Measurements from ENCODE around the gene CMTM8. TPM values are rescaled to one million over a fixed set of nuclear protein-coding genes. Genes with fewer than 3 reads are reported as not detected.

Gene CMTM8
- total and polyA plus RNA-seq, 2 of the 8 experiments (the other 6 are each of a cell fraction or from before 2014, with no cell fraction given) = 10.5 to 22.4 TPM

GRCh38 chr3:32222950-32223349, 15.5 kb upstream of the CMTM8 start:
- no peak overlapping the region for H3K18ac ChIP-seq (ENCODE audit: extremely low read depth, low read length)
- no peak overlapping the region for H2AFZ ChIP-seq (ENCODE audit: low read length)
- no peak overlapping the region for H3K27ac ChIP-seq (ENCODE audit: low read depth, low read length)
- H3K9ac ChIP-seq (replicated peaks in 1 of 4; ENCODE audit: extremely low read depth in 1 of 4, low read depth in 3 of 4, low read length in 3 of 4) = no peak overlapping the region
- H3K4me1 ChIP-seq (replicated peaks in 1 of 4; ENCODE audit: control insufficient read depth in 3 of 4, insufficient read depth in 4 of 4, low read length in 3 of 4) = no peaks in the 10 kb centered on the region
- no peak overlapping the region for H2AK5ac ChIP-seq (ENCODE audit: low read depth, low read length)
- no peak overlapping the region for H2BK120ac ChIP-seq (replicated peaks; ENCODE audit: low read depth, low read length)
- DNase-seq (ENCODE audit: low read depth in 1 of 2, low spot score in 2 of 2) (no peak), FAIRE-seq (no peak)
- H3K23ac ChIP-seq (ENCODE audit: insufficient read length) = no peak overlapping the region
- H3K4me3 ChIP-seq (ENCODE audit: extremely low read depth in 1 of 4, insufficient read depth in 2 of 4, low read depth in 3 of 4, low read length in 4 of 4) = no peak overlapping the region
- no peaks in the 10 kb centered on the region for H3K23me2 ChIP-seq (ENCODE audit: low read depth, low read length)
- no peaks in the 10 kb centered on the region for H3K79me2 ChIP-seq (ENCODE audit: control insufficient read depth in 1 of 2, insufficient read depth in 2 of 2, low read length in 2 of 2)
- no peaks in the 10 kb centered on the region for H3K36me3 ChIP-seq (ENCODE audit: control insufficient read depth in 2 of 4, insufficient read depth in 4 of 4, low read length in 3 of 4)
- no peak overlapping the region for H2BK5ac ChIP-seq (ENCODE audit: low read depth, low read length)
- no peak overlapping the region for H4K8ac ChIP-seq (ENCODE audit: extremely low read depth, insufficient read depth, low read length)
- H4K91ac ChIP-seq (replicated peaks; ENCODE audit: insufficient read length, low read length) = no peak overlapping the region
- H3K56ac ChIP-seq (replicated peaks; ENCODE audit: insufficient read length, low read depth, low read length) = no peak overlapping the region
- no peak overlapping the region for H2BK12ac ChIP-seq (ENCODE audit: low read depth, low read length)
- H4K20me1 ChIP-seq (replicated peaks in 1 of 2; ENCODE audit: control insufficient read depth in 1 of 2, insufficient read depth in 2 of 2, low read length in 2 of 2) = no peaks in the 10 kb centered on the region
- no peak overlapping the region for H3K14ac ChIP-seq (ENCODE audit: insufficient read length)
- no peaks in the 10 kb centered on the region for H3K27me3 ChIP-seq (replicated peaks in 1 of 4; ENCODE audit: control insufficient read depth in 3 of 4, extremely low read depth in 1 of 4, insufficient read depth in 3 of 4, low read length in 3 of 4)
- no peak overlapping the region for H2BK20ac ChIP-seq (ENCODE audit: low read length)
- H3K4ac ChIP-seq (replicated peaks; ENCODE audit: insufficient read length, low read depth, low read length) = no peak overlapping the region
- TF ChIP-seq BRCA1 (IDR thresholded peaks at IDR 0.05; ENCODE audit: low read depth, low read length) (no peak), SRF (IDR thresholded peaks at IDR 0.05; ENCODE audit: low read depth, low read length) (no peak)
- no peak overlapping the region for H2BK15ac ChIP-seq (ENCODE audit: low read length)
- ChIA-PET CTCF (ENCODE audit: partially characterized antibody) (interaction anchor here (0.9 to 1.0 kb wide), 3 partner anchors 39 to 111 kb away, joined by 3 read pairs; no protein-coding TSS in a partner anchor), POLR2A (ENCODE audit: partially characterized antibody) (interaction anchor here (2.2 kb wide), 1 partner anchor 13 kb away, joined by 5 read pairs; no protein-coding TSS in a partner anchor)
- no peaks in the 10 kb centered on the region for H3K9me3 ChIP-seq (ENCODE audit: insufficient read depth in 2 of 2, low read depth in 1 of 2, low read length in 1 of 2)
- WGBS, 2 experiments (ENCODE audit: extremely low coverage in 1 of 2, insufficient coverage in 1 of 2, insufficient read length in 1 of 2, insufficient replicate concordance in 2 of 2, low coverage in 1 of 2, low lambda C conversion rate in 2 of 2, missing lambda C conversion rate in 1 of 2) = 89% methylated on average over 3 of the region's 3 CpGs; no CpG with 5 or more reads in 1 of the 2 experiments
- H4K5ac ChIP-seq (ENCODE audit: insufficient read length, low read depth, low read length) = no peak overlapping the region
- H3K4me2 ChIP-seq (ENCODE audit: insufficient read depth in 1 of 2, low read depth in 2 of 2, low read length in 2 of 2) = no peak overlapping the region
- no peaks in the 10 kb centered on the region for H3K79me1 ChIP-seq (ENCODE audit: low read depth, low read length)
